Testis (tissue), 3 donors: ENCODE measurements around the gene HMCN1. TPM values are rescaled to one million over a fixed set of nuclear protein-coding genes. Genes with fewer than 3 reads are reported as not detected.
"Not testable (repeated sequence)": the region's sequence is repeated elsewhere in the genome, so short reads cannot be mapped to it uniquely, and the experiment has no call there.

Experiments used
- DNase-seq: peaks from one replicate; pipeline ENCODE4 v3.0.0-alpha.2; 2019
- H3K27ac ChIP-seq, 2 donors: fragments of 200-600 bp; sonication (generic); one replicate each; pipeline ENCODE4 v1.5.1; 2019
- H3K27me3 ChIP-seq: fragments of 200-600 bp; sonication (generic); one replicate; pipeline ENCODE4 v1.5.1; 2019
- H3K36me3 ChIP-seq: fragments of 200-600 bp; sonication (generic); one replicate; pipeline ENCODE4 v1.5.1; 2017; ENCODE audit warnings: low read depth; ENCODE audit errors: missing control alignments
- H3K4me1 ChIP-seq: fragments of 200-600 bp; sonication (generic); one replicate; pipeline ENCODE4 v1.5.1; 2019
- H3K4me3 ChIP-seq, 2 donors: fragments of 200-600 bp; sonication (generic); one replicate each; pipeline ENCODE4 v1.5.1; 2017 to 2019
- H3K9me3 ChIP-seq: fragments of 200-600 bp; sonication (generic); one replicate; pipeline ENCODE4 v1.5.1; 2017
- POLR2A ChIP-seq: fragments of 450-650 bp; IDR thresholded peaks from one replicate; pipeline ENCODE4 v1.6.1; 2017; ENCODE audit warnings: antibody characterized with exemption, mild to moderate bottlenecking, moderate library complexity
- whole genome bisulfite sequencing, 2 donors: methylation state at CpG; one replicate each; pipeline ENCODE4 v1.1.5; 2018; 5-methylcytosine and 5-hydroxymethylcytosine counted together
- intact Hi-C: fragments of 100-400 bp; cut with DNase I; formaldehyde crosslinking; loops from one replicate; pipeline ENCODE4 v1.15.1; 2023; ENCODE audit warnings: low total_unique reads
- polyA plus RNA-seq: library from polyadenylated mRNA; stranded (reverse); fragments of 350-450 nt; fragmentation: Illumina TruSeq; extraction: RNeasy Lipid Tissue Mini Kit (QIAGEN cat#74804); gene quantifications from one replicate; pipeline ENCODE4 v1.2.3, GENCODE V29; 2014; ENCODE audit warnings: low read depth, low replicate concordance; ENCODE audit not compliant: insufficient read depth
- total RNA-seq, 2 donors: library from RNA; depleted of rRNA; stranded (reverse); fragments of >200 nt; gene quantifications; one replicate each; pipeline ENCODE4 v1.2.3, GENCODE V29; 2016
- TF ChIP-seq, protein P1 (sequence below), 3 experiments: fragments of 450-650 bp in 2 of 3; fragments of 200-600 bp in 1 of 3; sonication (generic) in 1 of 3; IDR thresholded peaks; one replicate each; pipeline ENCODE4 v1.5.1; 2016 to 2019; ENCODE audit warnings: antibody characterized with exemption in 3 of 3, mild to moderate bottlenecking in 2 of 3, moderate library complexity in 1 of 3

Gene HMCN1
- total and polyA plus RNA-seq, 3 donors from 2014 or later = 5.2 to 6.2 (median 5.7) TPM

DNA sequence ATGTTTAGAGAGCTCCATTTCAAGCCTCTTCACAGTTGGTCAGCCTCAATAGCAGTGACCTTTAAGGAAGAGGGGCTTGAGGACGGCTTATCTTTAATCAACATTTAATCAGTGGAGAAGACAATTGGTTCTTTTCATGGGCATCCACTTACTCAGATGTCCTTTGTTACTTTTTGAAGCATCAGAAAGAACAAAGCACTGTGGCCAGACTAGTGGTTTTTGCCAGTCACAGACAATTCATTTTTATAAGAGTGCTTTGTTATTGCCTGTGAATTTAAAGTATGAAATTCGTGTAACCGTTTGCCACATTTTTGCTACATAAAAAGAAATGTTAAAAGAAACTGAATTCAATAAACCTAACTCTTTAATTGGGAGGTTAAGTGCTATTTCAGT lies 418.0 kb downstream of the HMCN1 start:
- 66 to 76% methylated on average over 3 of the region's 3 CpGs for WGBS, 2 donors
- intact Hi-C loops = no loop called here
- DNase-seq = no peak
- H3K27me3 ChIP-seq = no peaks in the 10 kb centered on the region
- peaks cover 4% of the 10 kb centered on the region for H3K4me1 ChIP-seq
- H3K27ac ChIP-seq = no peak overlapping the region
- H3K36me3 ChIP-seq = no peaks in the 10 kb centered on the region
- no peaks in the 10 kb centered on the region for H3K9me3 ChIP-seq
- no peak overlapping the region for H3K4me3 ChIP-seq
- TF ChIP-seq, protein P1, sequence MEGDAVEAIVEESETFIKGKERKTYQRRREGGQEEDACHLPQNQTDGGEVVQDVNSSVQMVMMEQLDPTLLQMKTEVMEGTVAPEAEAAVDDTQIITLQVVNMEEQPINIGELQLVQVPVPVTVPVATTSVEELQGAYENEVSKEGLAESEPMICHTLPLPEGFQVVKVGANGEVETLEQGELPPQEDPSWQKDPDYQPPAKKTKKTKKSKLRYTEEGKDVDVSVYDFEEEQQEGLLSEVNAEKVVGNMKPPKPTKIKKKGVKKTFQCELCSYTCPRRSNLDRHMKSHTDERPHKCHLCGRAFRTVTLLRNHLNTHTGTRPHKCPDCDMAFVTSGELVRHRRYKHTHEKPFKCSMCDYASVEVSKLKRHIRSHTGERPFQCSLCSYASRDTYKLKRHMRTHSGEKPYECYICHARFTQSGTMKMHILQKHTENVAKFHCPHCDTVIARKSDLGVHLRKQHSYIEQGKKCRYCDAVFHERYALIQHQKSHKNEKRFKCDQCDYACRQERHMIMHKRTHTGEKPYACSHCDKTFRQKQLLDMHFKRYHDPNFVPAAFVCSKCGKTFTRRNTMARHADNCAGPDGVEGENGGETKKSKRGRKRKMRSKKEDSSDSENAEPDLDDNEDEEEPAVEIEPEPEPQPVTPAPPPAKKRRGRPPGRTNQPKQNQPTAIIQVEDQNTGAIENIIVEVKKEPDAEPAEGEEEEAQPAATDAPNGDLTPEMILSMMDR (IDR thresholded peaks at IDR 0.05) = no peak
- TF ChIP-seq POLR2A = no peak

DNA sequence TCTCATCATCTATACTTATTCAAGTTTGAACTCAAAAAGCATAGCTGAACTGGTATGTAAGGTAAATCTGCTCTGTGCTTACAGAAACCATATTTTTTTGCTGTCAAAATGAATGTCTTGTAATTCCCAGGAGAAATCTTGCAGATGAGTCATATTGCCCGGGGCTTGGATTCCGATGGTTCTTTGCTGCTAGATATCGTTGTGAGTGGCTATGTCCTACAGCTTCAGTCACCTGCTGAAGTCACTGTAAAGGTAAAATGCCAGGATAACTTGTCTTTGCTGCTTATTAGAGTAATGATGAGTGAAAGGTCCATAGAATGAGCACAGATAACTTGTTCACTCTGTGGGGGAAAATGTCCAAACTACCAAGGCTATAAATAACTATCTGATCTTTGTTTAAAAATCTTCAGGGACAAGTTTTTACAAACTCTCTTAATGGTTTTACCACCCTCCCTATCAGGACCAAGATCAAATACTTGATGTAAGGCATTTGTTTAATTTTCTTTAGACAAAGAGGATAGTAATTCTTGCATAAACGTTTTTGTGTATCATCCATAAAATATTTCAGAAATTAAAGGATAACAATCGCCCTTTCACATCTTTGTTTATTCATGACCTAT lies 418.5 kb downstream of the HMCN1 start:
- Histone ChIP-seq H3K27me3 (no peaks in the 10 kb centered on the region), H3K27ac (no peak overlapping the region), H3K36me3 (no peaks in the 10 kb centered on the region), H3K4me1 (peaks cover 4% of the 10 kb centered on the region), H3K9me3 (no peaks in the 10 kb centered on the region), H3K4me3 (no peak overlapping the region)
- DNase-seq = no peak
- 55 to 65% methylated on average over 5 of the region's 5 CpGs for WGBS, 2 donors
- TF ChIP-seq, protein P1 (IDR thresholded peaks at IDR 0.05) = no peak
- TF ChIP-seq POLR2A = no peak
- intact Hi-C loops = no loop called here

DNA sequence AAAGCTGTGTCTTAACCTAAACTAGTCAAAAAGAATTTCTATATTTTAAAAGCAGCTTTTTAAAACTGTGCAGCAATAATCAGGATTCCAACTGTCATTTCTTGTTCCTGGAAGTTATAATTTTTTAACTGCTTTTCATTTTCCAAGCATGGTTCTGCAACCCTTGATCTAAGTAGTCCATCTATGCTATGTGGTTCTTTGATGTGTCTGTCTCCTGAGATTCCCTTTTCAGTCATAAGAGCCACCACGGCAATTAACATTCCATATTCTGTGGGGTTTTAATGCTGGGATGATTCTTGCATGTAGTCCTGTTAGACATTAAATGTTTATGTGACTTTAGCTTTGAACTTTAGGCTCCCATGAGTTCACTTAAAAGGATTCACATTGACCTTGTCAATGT lies 420.5 kb downstream of the HMCN1 start:
- Histone ChIP-seq H3K4me1 (peaks cover 4% of the 10 kb centered on the region), H3K4me3 (no peak overlapping the region), H3K27me3 (no peaks in the 10 kb centered on the region), H3K27ac (no peak overlapping the region), H3K9me3 (no peaks in the 10 kb centered on the region), H3K36me3 (no peaks in the 10 kb centered on the region)
- intact Hi-C loops = no loop called here
- DNase-seq = no peak
- WGBS, 2 donors = 66 to 80% methylated on average over 1 of the region's 1 CpG
- TF ChIP-seq, protein P1 (IDR thresholded peaks at IDR 0.05) = no peak
- no peak for TF ChIP-seq POLR2A

DNA sequence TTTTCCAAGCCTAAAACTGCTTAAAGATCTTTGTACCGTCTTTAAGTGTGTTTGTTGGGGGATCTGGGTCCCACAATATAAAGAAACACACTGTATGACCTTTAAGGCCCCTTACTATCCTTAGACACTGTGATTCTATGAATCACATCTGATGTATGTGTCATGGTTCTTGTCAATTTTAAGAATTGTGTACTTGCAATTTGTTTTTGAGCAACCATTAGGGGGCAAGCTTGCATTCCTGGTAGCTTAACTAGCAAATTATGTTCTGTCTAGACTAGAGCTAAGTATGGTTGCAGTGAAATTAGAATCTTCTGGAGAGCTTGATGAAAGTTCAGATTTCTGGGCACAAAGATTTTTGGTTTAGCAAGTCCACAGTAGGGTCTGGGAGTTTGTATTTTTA lies 421.4 kb downstream of the HMCN1 start:
- Histone ChIP-seq H3K9me3 (no peaks in the 10 kb centered on the region), H3K27ac (no peak overlapping the region), H3K36me3 (no peaks in the 10 kb centered on the region), H3K4me3 (no peak overlapping the region), H3K27me3 (no peaks in the 10 kb centered on the region), H3K4me1 (no peaks in the 10 kb centered on the region)
- DNase-seq = peak; percentile 22
- WGBS, 2 donors = 73 to 79% methylated on average over 1 of the region's 1 CpG
- intact Hi-C loops = no loop called here
- no peak for TF ChIP-seq POLR2A
- TF ChIP-seq, protein P1 (IDR thresholded peaks at IDR 0.05) = peak in 2 of 3 experiments; percentile 30 to 43

DNA sequence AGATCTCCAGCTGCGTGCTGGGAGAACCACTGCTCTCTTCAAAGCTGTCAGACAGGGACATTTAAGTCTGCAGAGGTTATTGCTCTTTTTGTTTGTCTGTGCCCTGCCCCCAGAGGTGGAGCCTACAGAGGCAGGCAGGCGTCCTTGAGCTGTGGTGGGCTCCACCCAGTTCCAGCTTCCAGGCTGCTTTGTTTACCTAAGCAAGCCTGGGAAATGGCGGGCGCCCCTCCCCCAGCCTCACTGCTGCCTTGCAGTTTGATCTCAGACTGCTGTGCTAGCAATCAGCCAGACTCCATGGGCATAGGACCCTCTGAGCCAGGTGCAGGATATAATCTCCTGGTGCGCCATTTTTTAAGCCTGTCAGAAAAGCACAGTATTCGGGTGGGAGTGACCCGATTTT lies 428.7 kb downstream of the HMCN1 start:
- intact Hi-C loops, H3K27me3 ChIP-seq, H3K4me1 ChIP-seq, H3K27ac ChIP-seq, H3K9me3 ChIP-seq, H3K4me3 ChIP-seq, H3K36me3 ChIP-seq, DNase-seq: not testable (repeated sequence)
- 93 to 96% methylated on average over 6 to 7 of the region's 7 CpGs for WGBS, 2 donors
